H9 (cell line): ENCODE results near the gene PYGB. TPM values are rescaled to one million over a fixed set of nuclear protein-coding genes. Genes with fewer than 3 reads are reported as not detected.

ENCODE experiments used
- DNase-seq: peaks from one replicate; pipeline ENCODE4 v3.0.0-alpha.2; 2017
- H2AFZ ChIP-seq: one replicate; pipeline ENCODE4 v1.6.1; 2013; ENCODE audit warnings: mild to moderate bottlenecking, low read length, control low read depth, moderate library complexity
- H2AK5ac ChIP-seq: 2 replicates; pipeline ENCODE4 v1.6.1; 2013; ENCODE audit warnings: low read length, control low read depth, mixed read lengths; ENCODE audit not compliant: insufficient read length
- H2BK120ac ChIP-seq: one replicate; pipeline ENCODE4 v1.6.1; 2013; ENCODE audit warnings: low read depth, mild to moderate bottlenecking, low read length, control low read depth, inconsistent platforms; ENCODE audit not compliant: poor library complexity, severe bottlenecking
- H2BK12ac ChIP-seq: 2 replicates; pipeline ENCODE4 v1.6.1; 2013; ENCODE audit warnings: low read length, control low read depth, mixed read lengths, low read depth; ENCODE audit not compliant: insufficient read length
- H2BK15ac ChIP-seq: 2 replicates; pipeline ENCODE4 v1.6.1; 2013; ENCODE audit warnings: low read depth, low read length, control low read depth
- H2BK20ac ChIP-seq: one replicate; pipeline ENCODE4 v1.6.1; 2013; ENCODE audit warnings: low read depth, mild to moderate bottlenecking, low read length, control low read depth, inconsistent platforms; ENCODE audit not compliant: poor library complexity, severe bottlenecking
- H2BK5ac ChIP-seq: 2 replicates; pipeline ENCODE4 v1.6.1; 2013; ENCODE audit warnings: low read length, control low read depth, mixed read lengths; ENCODE audit not compliant: insufficient read length
- H3K14ac ChIP-seq: 2 replicates; pipeline ENCODE4 v1.6.1; 2013; ENCODE audit warnings: low read length, control low read depth; ENCODE audit not compliant: insufficient read depth
- H3K18ac ChIP-seq: 2 replicates; pipeline ENCODE4 v1.6.1; 2013; ENCODE audit warnings: low read depth, mild to moderate bottlenecking, mixed read lengths, low read length, control low read depth; ENCODE audit not compliant: insufficient read length
- H3K23ac ChIP-seq: 2 replicates; pipeline ENCODE4 v1.6.1; 2013; ENCODE audit warnings: low read length, control low read depth, mixed read lengths, low read depth; ENCODE audit not compliant: insufficient read length
- H3K23me2 ChIP-seq: 2 replicates; pipeline ENCODE4 v1.6.1; 2013; ENCODE audit warnings: low read depth, mild to moderate bottlenecking, mixed read lengths, low read length, control low read depth; ENCODE audit not compliant: insufficient read length, poor library complexity, severe bottlenecking
- H3K27ac ChIP-seq: 2 replicates; pipeline ENCODE4 v1.5.1; 2013; ENCODE audit warnings: low read length, control low read depth, mixed read lengths, low read depth; ENCODE audit not compliant: insufficient read length
- H3K27me3 ChIP-seq: 2 replicates; pipeline ENCODE4 v1.6.1; 2013; ENCODE audit warnings: low read length, control low read depth, inconsistent platforms; ENCODE audit not compliant: insufficient read depth
- H3K4ac ChIP-seq: 2 replicates; pipeline ENCODE4 v1.6.1; 2013; ENCODE audit warnings: low read depth, mild to moderate bottlenecking, control low read depth, inconsistent platforms, low read length, moderate library complexity
- H3K4me1 ChIP-seq: 2 replicates; pipeline ENCODE4 v1.6.1; 2013; ENCODE audit warnings: low read length, control low read depth, inconsistent platforms; ENCODE audit not compliant: insufficient read depth
- H3K4me2 ChIP-seq: 2 replicates; pipeline ENCODE4 v1.6.1; 2013; ENCODE audit warnings: low read length, control low read depth, mixed read lengths; ENCODE audit not compliant: insufficient read length, insufficient read depth
- H3K56ac ChIP-seq: 2 replicates; pipeline ENCODE4 v1.6.1; 2013; ENCODE audit warnings: low read depth, mild to moderate bottlenecking, mixed read lengths, low read length, control low read depth; ENCODE audit not compliant: insufficient read length
- H3K79me1 ChIP-seq: 2 replicates; pipeline ENCODE4 v1.6.1; 2013; ENCODE audit warnings: low read depth, mild to moderate bottlenecking, moderate library complexity, low read length, control low read depth, inconsistent platforms; ENCODE audit not compliant: insufficient read depth, poor library complexity, severe bottlenecking
- H3K79me2 ChIP-seq: 2 replicates; pipeline ENCODE4 v1.6.1; 2013; ENCODE audit warnings: low read length, control low read depth, inconsistent platforms; ENCODE audit not compliant: insufficient read depth
- H3K9ac ChIP-seq: 2 replicates; pipeline ENCODE4 v1.6.1; 2013; ENCODE audit warnings: low read length, control low read depth, mixed read lengths; ENCODE audit not compliant: insufficient read length; ENCODE audit errors: extremely low read depth
- H3K9me3 ChIP-seq: one replicate; pipeline ENCODE4 v1.6.1; 2013; ENCODE audit warnings: low read depth, low read length, inconsistent platforms; ENCODE audit not compliant: control insufficient read depth
- H3T11ph ChIP-seq: one replicate; pipeline ENCODE4 v1.6.1; 2013; ENCODE audit warnings: mild to moderate bottlenecking, low read length, control low read depth, inconsistent platforms
- H4K20me1 ChIP-seq: one replicate; pipeline ENCODE4 v1.6.1; 2013; ENCODE audit not compliant: control insufficient read depth, insufficient read length, insufficient read depth
- H4K5ac ChIP-seq: 2 replicates; pipeline ENCODE4 v1.6.1; 2013; ENCODE audit warnings: low read depth, mild to moderate bottlenecking, mixed read lengths, low read length, control low read depth; ENCODE audit not compliant: insufficient read length
- H4K8ac ChIP-seq: replicated peaks from 2 replicates; pipeline ENCODE4 v1.6.1; 2013; ENCODE audit warnings: low read length, control low read depth, mixed read lengths, low read depth; ENCODE audit not compliant: insufficient read length
- H4K91ac ChIP-seq: 2 replicates; pipeline ENCODE4 v1.6.1; 2013; ENCODE audit warnings: low read depth, mild to moderate bottlenecking, moderate library complexity, mixed read lengths, low read length, control low read depth; ENCODE audit not compliant: insufficient read length
- H3K27ac Mint-ChIP-seq, 3 experiments: 2 replicates in 2 of 3; 3 replicates in 1 of 3; pipeline ENCODE4 v1.8.0; 2020 to 2021; ENCODE audit warnings: mixed read lengths in 3 of 3, mild to moderate bottlenecking in 1 of 3, moderate library complexity in 1 of 3
- H3K27me3 Mint-ChIP-seq: 2 replicates; pipeline ENCODE4 v1.8.0; 2021; ENCODE audit warnings: low read depth, mild to moderate bottlenecking, moderate library complexity, mixed read lengths
- H3K36me3 Mint-ChIP-seq, 3 experiments: 2 replicates in 2 of 3; 3 replicates in 1 of 3; pipeline ENCODE4 v1.8.0; 2020 to 2021; ENCODE audit warnings: low read depth in 3 of 3, mixed read lengths in 3 of 3; ENCODE audit not compliant: insufficient read depth in 1 of 3
- H3K4me1 Mint-ChIP-seq, 2 experiments: 2 replicates each; pipeline ENCODE4 v1.8.0; 2020; ENCODE audit warnings: mixed read lengths in 2 of 2
- H3K4me3 Mint-ChIP-seq, 2 experiments: 2 replicates in 1 of 2; 3 replicates in 1 of 2; pipeline ENCODE4 v1.8.0; 2020 to 2021; ENCODE audit warnings: mild to moderate bottlenecking in 2 of 2, mixed read lengths in 2 of 2, moderate library complexity in 1 of 2
- H3K9me3 Mint-ChIP-seq, 2 experiments: 2 replicates in 1 of 2; 3 replicates in 1 of 2; pipeline ENCODE4 v1.8.0; 2020; ENCODE audit warnings: mild to moderate bottlenecking in 2 of 2, mixed read lengths in 2 of 2, moderate library complexity in 1 of 2
- CTCF ChIP-seq: fragments of 200-600 bp; sonication (generic); conservative IDR thresholded peaks from 3 replicates; pipeline ENCODE4 v1.8.0; 2021; ENCODE audit warnings: antibody characterized with exemption, mild to moderate bottlenecking
- WGBS: extraction: QIAGEN DNeasy Blood & Tissue Kit; methylation state at CpG from one replicate; pipeline ENCODE4 v1.1.7; 2013; ENCODE audit warnings: missing lambda C conversion rate, low lambda C conversion rate, mixed read lengths; ENCODE audit not compliant: insufficient read length; ENCODE audit errors: extremely low coverage; 5-methylcytosine and 5-hydroxymethylcytosine counted together
- total RNA-seq: library from RNA; stranded (reverse); gene quantifications from 2 replicates; pipeline ENCODE4 v1.2.1, GENCODE V29; 2021

The PYGB gene
- total RNA-seq, 1 experiment from 2014 or later, result 46.9 TPM

- no peaks in the 10 kb centered on the region for H3K4me1 ChIP-seq
These were observed 56.2 kb downstream of the PYGB start for GRCh38 chr20:25304025-25304549.

More at GRCh38 chr20:25304025-25304549, 56.2 kb downstream of the PYGB start:
- no peak overlapping the region for H4K91ac ChIP-seq
- no peaks in the 10 kb centered on the region for H3K79me2 ChIP-seq
- H3T11ph ChIP-seq, result no peak overlapping the region
- H2BK20ac ChIP-seq, result no peak overlapping the region
- Mint-ChIP-seq H3K27me3 (no peaks in the 10 kb centered on the region; the same call in 1 of the 2 replicates), H3K4me3 (no peak overlapping the region), H3K36me3 (peaks cover 8 to 28% (median 26%) of the 10 kb centered on the region in 3 experiments), H3K27ac (no peak overlapping the region), H3K9me3 (no peaks in the 10 kb centered on the region), H3K4me1 (peaks cover 0 to 3% of the 10 kb centered on the region in 2 experiments; a peak in 2 of 4 replicates)
- H3K27me3 ChIP-seq, result no peaks in the 10 kb centered on the region
- no CpG with 5 or more reads among the region's 11 CpGs for WGBS
- H4K8ac ChIP-seq, result no peak overlapping the region
- H2BK120ac ChIP-seq, result no peak overlapping the region
- no peaks in the 10 kb centered on the region for H3K23me2 ChIP-seq
- H2AFZ ChIP-seq, result no peak overlapping the region
- peaks cover 3% of the 10 kb centered on the region for H4K20me1 ChIP-seq
- no peak overlapping the region for H3K14ac ChIP-seq
- no peak overlapping the region for H3K9ac ChIP-seq
- no peak overlapping the region for H3K23ac ChIP-seq
- H2BK12ac ChIP-seq, result no peak overlapping the region
- H2AK5ac ChIP-seq, result no peak overlapping the region
- H3K18ac ChIP-seq, result no peak overlapping the region
- DNase-seq, result no peak
- TF ChIP-seq CTCF, result no peak
- no peak overlapping the region for H3K27ac ChIP-seq
- no peak overlapping the region for H4K5ac ChIP-seq
- no peak overlapping the region for H3K56ac ChIP-seq
- H3K9me3 ChIP-seq, result no peaks in the 10 kb centered on the region
- H2BK15ac ChIP-seq, result no peak overlapping the region
- no peak overlapping the region for H2BK5ac ChIP-seq
- H3K79me1 ChIP-seq, result no peaks in the 10 kb centered on the region
- H3K4me2 ChIP-seq, result no peak overlapping the region
- H3K4ac ChIP-seq, result no peak overlapping the region
